ENCODE measurements around the gene SLC1A5. TPM values are rescaled to one million over a fixed set of nuclear protein-coding genes. Genes with fewer than 3 reads are reported as not detected.

Gene SLC1A5
- polyA plus RNA-seq, 5 donors, result 67.2 to 103 (median 73.2) TPM

GRCh38 chr19:46726971-46727501 lies 61.4 kb downstream of the SLC1A5 start:
- DNase-seq, result no peak

GRCh38 chr19:46726551-46726950 lies 61.8 kb downstream of the SLC1A5 start:
- no peak for DNase-seq

GRCh38 chr19:46725859-46726393 lies 62.5 kb downstream of the SLC1A5 start:
- DNase-seq, result no peak

GRCh38 chr19:46725036-46725820 lies 63.2 kb downstream of the SLC1A5 start:
- no peak for DNase-seq

Other genes with a start within 250 kb of the SLC1A5 start
- 100 to 1,000 TPM; 341 to 478 (median 376) TPM for gene CALM3, start 187.3 kb downstream of the SLC1A5 start, polyA plus RNA-seq (ENCODE audit: insufficient read depth in 1 of 5, insufficient read length in 5 of 5, low replicate concordance in 1 of 5)
- gene PTGIR, start 163.5 kb downstream of the SLC1A5 start, polyA plus RNA-seq (ENCODE audit: insufficient read depth in 1 of 5, insufficient read length in 5 of 5, low replicate concordance in 1 of 5), result 10 to 100 TPM in 4 of 5 donors, 1 to 10 TPM in 1; 7.6 to 13.6 (median 11.9) TPM
- gene GNG8, start 152.4 kb downstream of the SLC1A5 start, polyA plus RNA-seq (ENCODE audit: insufficient read depth in 1 of 5, insufficient read length in 5 of 5, low replicate concordance in 1 of 5), result 10 to 100 TPM in 2 of 5 donors, 1 to 10 TPM in 3; 6.7 to 12.3 (median 7.0) TPM
- gene DACT3, start 127.4 kb downstream of the SLC1A5 start, polyA plus RNA-seq (ENCODE audit: insufficient read depth in 1 of 5, insufficient read length in 5 of 5, low replicate concordance in 1 of 5), result 10 to 100 TPM; 40.7 to 56.2 (median 45.9) TPM
- 10 to 100 TPM; 33.7 to 59.4 (median 54.0) TPM for gene PRKD2, start 71.5 kb downstream of the SLC1A5 start, polyA plus RNA-seq (ENCODE audit: insufficient read depth in 1 of 5, insufficient read length in 5 of 5, low replicate concordance in 1 of 5)
- gene FKRP, start 42.5 kb downstream of the SLC1A5 start, polyA plus RNA-seq (ENCODE audit: insufficient read depth in 1 of 5, insufficient read length in 5 of 5, low replicate concordance in 1 of 5), result 10 to 100 TPM; 20.0 to 30.4 (median 24.5) TPM
- 100 to 1,000 TPM in 1 of 5 donors, 10 to 100 TPM in 4; 62.2 to 105 (median 80.3) TPM for gene STRN4, start 42.1 kb downstream of the SLC1A5 start, polyA plus RNA-seq (ENCODE audit: insufficient read depth in 1 of 5, insufficient read length in 5 of 5, low replicate concordance in 1 of 5)
- 100 to 1,000 TPM in 3 of 5 donors, 10 to 100 TPM in 2; 85.0 to 132 (median 108) TPM for gene AP2S1, start 62.3 kb upstream of the SLC1A5 start, polyA plus RNA-seq (ENCODE audit: insufficient read depth in 1 of 5, insufficient read length in 5 of 5, low replicate concordance in 1 of 5)
- gene ARHGAP35, start 72.4 kb upstream of the SLC1A5 start, polyA plus RNA-seq (ENCODE audit: insufficient read depth in 1 of 5, insufficient read length in 5 of 5, low replicate concordance in 1 of 5), result 10 to 100 TPM; 36.7 to 45.7 (median 41.0) TPM
- 1 to 10 TPM in 4 of 5 donors, under 1 TPM in 1; 0.70 to 1.9 (median 1.5) TPM for gene NPAS1, start 231.2 kb upstream of the SLC1A5 start, polyA plus RNA-seq (ENCODE audit: insufficient read depth in 1 of 5, insufficient read length in 5 of 5, low replicate concordance in 1 of 5)

All from right lung (tissue), 5 donors.